Chondrocyte (in vitro differentiated cells): ENCODE results near the gene ZKSCAN5. TPM values are rescaled to one million over a fixed set of nuclear protein-coding genes. Genes with fewer than 3 reads are reported as not detected.
"Not testable (repeated sequence)": the region's sequence is repeated elsewhere in the genome, so short reads cannot be mapped to it uniquely, and the experiment has no call there.

Experiments used
- DNase-seq: peaks from one replicate; pipeline ENCODE4 v3.0.0; 2021; ENCODE audit warnings: mixed read lengths, low spot score
- H3K27ac Mint-ChIP-seq: one replicate; pipeline ENCODE4 v1.8.0; 2021; ENCODE audit warnings: mild to moderate bottlenecking, moderate library complexity, mixed read lengths; ENCODE audit not compliant: unreplicated experiment
- H3K27me3 Mint-ChIP-seq: 2 replicates; pipeline ENCODE4 v1.8.0; 2021; ENCODE audit warnings: low read depth, mixed read lengths
- H3K36me3 Mint-ChIP-seq: 2 replicates; pipeline ENCODE4 v1.8.0; 2021; ENCODE audit warnings: low read depth, mixed read lengths
- H3K4me1 Mint-ChIP-seq: 2 replicates; pipeline ENCODE4 v1.8.0; 2021; ENCODE audit warnings: low read depth, mild to moderate bottlenecking, mixed read lengths
- H3K4me3 Mint-ChIP-seq: one replicate; pipeline ENCODE4 v1.8.0; 2021; ENCODE audit warnings: mild to moderate bottlenecking, moderate library complexity, mixed read lengths; ENCODE audit not compliant: unreplicated experiment
- H3K9me3 Mint-ChIP-seq: 2 replicates; pipeline ENCODE4 v1.8.0; 2021; ENCODE audit warnings: low read depth, mixed read lengths
- CTCF ChIP-seq: fragments of 200-600 bp; sonication (generic); IDR thresholded peaks from 2 replicates; pipeline ENCODE4 v1.5.0; 2021; ENCODE audit warnings: antibody characterized with exemption, mild to moderate bottlenecking, moderate library complexity
- total RNA-seq: library from RNA; stranded (reverse); gene quantifications from 3 replicates; pipeline ENCODE4 v1.2.1, GENCODE V29; 2021

Gene ZKSCAN5
- total RNA-seq, 1 donor from 2014 or later: 12.4 TPM

GRCh38 chr7:99543916-99544315 is 39.5 kb downstream of the ZKSCAN5 start:
- no peaks in the 10 kb centered on the region for H3K4me1 Mint-ChIP-seq
- peaks cover 23% of the 10 kb centered on the region for H3K36me3 Mint-ChIP-seq
- H3K27me3 Mint-ChIP-seq: no peaks in the 10 kb centered on the region
- H3K9me3 Mint-ChIP-seq: peaks cover 35% of the 10 kb centered on the region
- no peak for DNase-seq
- no peak overlapping the region for H3K27ac Mint-ChIP-seq
- TF ChIP-seq CTCF: no peak
- no peak overlapping the region for H3K4me3 Mint-ChIP-seq

GRCh38 chr7:99545308-99545707 is 40.8 kb downstream of the ZKSCAN5 start:
- H3K27me3 Mint-ChIP-seq, H3K4me1 Mint-ChIP-seq, H3K4me3 Mint-ChIP-seq, DNase-seq, H3K27ac Mint-ChIP-seq: not testable (repeated sequence)
- H3K9me3 Mint-ChIP-seq: peaks cover 29% of the 10 kb centered on the region
- H3K36me3 Mint-ChIP-seq: peaks cover 23% of the 10 kb centered on the region

GRCh38 chr7:99549545-99549944 is 45.1 kb downstream of the ZKSCAN5 start:
- H3K9me3 Mint-ChIP-seq: peaks cover 14% of the 10 kb centered on the region
- not testable (repeated sequence) for H3K27ac Mint-ChIP-seq, DNase-seq, H3K4me3 Mint-ChIP-seq, H3K27me3 Mint-ChIP-seq
- H3K36me3 Mint-ChIP-seq: peaks cover 10% of the 10 kb centered on the region
- H3K4me1 Mint-ChIP-seq: peaks cover 23% of the 10 kb centered on the region

DNA sequence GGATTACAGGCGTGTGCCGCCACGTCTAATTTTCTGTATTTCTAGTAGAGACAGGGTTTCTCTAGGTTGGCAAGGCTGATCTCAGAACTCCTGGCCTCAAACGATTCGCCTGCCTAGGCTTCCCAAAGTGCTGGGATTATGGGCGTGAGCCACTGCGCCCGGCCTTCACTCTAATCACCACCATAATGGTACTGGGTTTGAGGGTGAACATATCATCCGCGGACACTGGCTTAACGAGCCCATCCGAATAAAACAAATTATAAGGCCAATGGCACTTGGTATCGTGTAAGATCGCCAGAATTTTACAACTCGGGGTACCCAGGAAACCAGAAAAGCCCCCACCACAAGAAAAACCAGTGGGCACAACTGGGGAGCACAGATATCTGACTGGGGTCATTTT is 46.9 kb downstream of the ZKSCAN5 start:
- H3K4me3 Mint-ChIP-seq: peak overlapping the region; percentile 81
- peaks cover 11% of the 10 kb centered on the region for H3K36me3 Mint-ChIP-seq
- no peak for TF ChIP-seq CTCF
- H3K27me3 Mint-ChIP-seq: no peaks in the 10 kb centered on the region
- H3K9me3 Mint-ChIP-seq: peaks cover 14% of the 10 kb centered on the region
- H3K4me1 Mint-ChIP-seq: peaks cover 23% of the 10 kb centered on the region
- DNase-seq: no peak
- peak overlapping the region; percentile 87 for H3K27ac Mint-ChIP-seq

- peaks cover 23% of the 10 kb centered on the region for H3K4me1 Mint-ChIP-seq
- H3K9me3 Mint-ChIP-seq: peaks cover 10% of the 10 kb centered on the region
- peak within 1 kb of the TSS; percentile 87 for H3K27ac Mint-ChIP-seq
- no peaks in the 10 kb centered on the region for H3K27me3 Mint-ChIP-seq
- no peak for TF ChIP-seq CTCF
- H3K36me3 Mint-ChIP-seq: peaks cover 10% of the 10 kb centered on the region
- DNase-seq: no peak
- H3K4me3 Mint-ChIP-seq: peak within 1 kb of the TSS; percentile 81
These were observed 47.5 kb downstream of the ZKSCAN5 start, which contains the start of gene FAM200A for GRCh38 chr7:99551767-99552463. Gene FAM200A, minus strand, starts transcription at chr7:99552114. Its CDS starts 3,707 bp downstream, at chr7:99548407.

GRCh38 chr7:99553039-99553438 is 48.6 kb downstream of the ZKSCAN5 start:
- no peak for TF ChIP-seq CTCF
- Mint-ChIP-seq H3K36me3 (peaks cover 6% of the 10 kb centered on the region), H3K4me3 (no peak overlapping the region), H3K27ac (peak overlapping the region; percentile 24), H3K9me3 (peaks cover 6% of the 10 kb centered on the region), H3K4me1 (peaks cover 35% of the 10 kb centered on the region), H3K27me3 (no peaks in the 10 kb centered on the region)
- DNase-seq: no peak
